Neural crest cell (in vitro differentiated cells): ENCODE data around the gene ATCAY. TPM values are rescaled to one million over a fixed set of nuclear protein-coding genes. Genes with fewer than 3 reads are reported as not detected.
"Not testable (repeated sequence)": the region's sequence is repeated elsewhere in the genome, so short reads cannot be mapped to it uniquely, and the experiment has no call there.

Experiments
- DNase-seq: peaks from one replicate; pipeline ENCODE4 v3.0.0; 2021; ENCODE audit warnings: low read depth, mixed read lengths, low spot score
- H3K27ac Mint-ChIP-seq: one replicate; pipeline ENCODE4 v1.8.0; 2021; ENCODE audit warnings: mild to moderate bottlenecking, mixed read lengths; ENCODE audit not compliant: unreplicated experiment
- H3K27me3 Mint-ChIP-seq: 2 replicates; pipeline ENCODE4 v1.8.0; 2021; ENCODE audit warnings: low read depth, mild to moderate bottlenecking, mixed read lengths
- H3K36me3 Mint-ChIP-seq: 2 replicates; pipeline ENCODE4 v1.8.0; 2021; ENCODE audit warnings: low read depth, mild to moderate bottlenecking, mixed read lengths
- H3K4me1 Mint-ChIP-seq: 2 replicates; pipeline ENCODE4 v1.8.0; 2021; ENCODE audit warnings: mixed read lengths
- H3K4me3 Mint-ChIP-seq: one replicate; pipeline ENCODE4 v1.8.0; 2021; ENCODE audit warnings: mild to moderate bottlenecking, mixed read lengths
- H3K9me3 Mint-ChIP-seq: 2 replicates; pipeline ENCODE4 v1.8.0; 2021; ENCODE audit warnings: mixed read lengths
- total RNA-seq: library from RNA; stranded (reverse); gene quantifications from 2 replicates; pipeline ENCODE4 v1.2.1, GENCODE V29; 2021
- TF ChIP-seq, protein P1 (sequence below): fragments of 200-600 bp; sonication (generic); conservative IDR thresholded peaks from 2 replicates; pipeline ENCODE4 v1.5.0; 2021; ENCODE audit warnings: antibody characterized with exemption, mild to moderate bottlenecking

The ATCAY gene
- total RNA-seq, 1 donor from 2014 or later, result 14.2 TPM

DNA sequence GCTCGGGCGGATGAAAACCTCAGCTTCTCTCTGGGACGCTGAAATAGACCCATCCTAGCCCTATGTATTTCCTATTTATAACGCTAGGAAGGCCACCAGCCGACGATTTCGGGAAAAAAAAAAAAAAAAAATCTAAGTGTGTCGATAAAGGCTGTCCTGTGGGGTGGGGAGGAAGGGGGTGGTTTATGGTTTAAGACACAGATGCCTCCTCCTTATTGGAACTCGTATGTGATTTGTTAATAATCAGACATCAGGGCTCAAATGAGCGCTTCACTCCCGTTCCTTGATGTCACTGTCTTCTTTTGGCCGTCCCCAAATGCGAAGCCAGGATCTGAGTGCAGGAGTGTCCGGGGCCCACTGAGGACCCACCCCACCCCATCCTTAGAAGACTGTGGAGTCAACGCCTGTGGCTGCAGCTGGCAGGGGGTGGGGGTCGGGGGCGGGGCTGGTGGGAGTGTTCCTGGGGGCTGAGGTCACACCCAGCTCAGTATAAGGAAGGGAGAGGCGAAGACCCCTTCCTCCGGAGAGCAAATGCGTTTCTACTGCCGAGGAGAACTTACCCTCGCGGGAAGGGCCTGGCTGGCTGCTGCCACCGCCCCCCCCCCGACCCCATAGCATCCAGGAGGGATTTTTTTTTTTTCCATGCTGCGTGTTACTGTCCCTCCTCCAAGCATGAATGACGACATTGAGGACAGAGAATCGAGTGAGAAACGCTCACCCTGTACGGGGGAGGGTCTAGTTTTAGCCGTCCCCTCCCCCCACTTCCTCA is 971 bp downstream of the ATCAY start:
- Mint-ChIP-seq H3K9me3 (no peaks in the 10 kb centered on the region), H3K4me1 (peaks cover 24% of the 10 kb centered on the region), H3K4me3 (peak overlapping the region; percentile 90), H3K27me3 (peaks cover 33% of the 10 kb centered on the region), H3K36me3 (no peaks in the 10 kb centered on the region), H3K27ac (no peak overlapping the region)
- TF ChIP-seq, protein P1, sequence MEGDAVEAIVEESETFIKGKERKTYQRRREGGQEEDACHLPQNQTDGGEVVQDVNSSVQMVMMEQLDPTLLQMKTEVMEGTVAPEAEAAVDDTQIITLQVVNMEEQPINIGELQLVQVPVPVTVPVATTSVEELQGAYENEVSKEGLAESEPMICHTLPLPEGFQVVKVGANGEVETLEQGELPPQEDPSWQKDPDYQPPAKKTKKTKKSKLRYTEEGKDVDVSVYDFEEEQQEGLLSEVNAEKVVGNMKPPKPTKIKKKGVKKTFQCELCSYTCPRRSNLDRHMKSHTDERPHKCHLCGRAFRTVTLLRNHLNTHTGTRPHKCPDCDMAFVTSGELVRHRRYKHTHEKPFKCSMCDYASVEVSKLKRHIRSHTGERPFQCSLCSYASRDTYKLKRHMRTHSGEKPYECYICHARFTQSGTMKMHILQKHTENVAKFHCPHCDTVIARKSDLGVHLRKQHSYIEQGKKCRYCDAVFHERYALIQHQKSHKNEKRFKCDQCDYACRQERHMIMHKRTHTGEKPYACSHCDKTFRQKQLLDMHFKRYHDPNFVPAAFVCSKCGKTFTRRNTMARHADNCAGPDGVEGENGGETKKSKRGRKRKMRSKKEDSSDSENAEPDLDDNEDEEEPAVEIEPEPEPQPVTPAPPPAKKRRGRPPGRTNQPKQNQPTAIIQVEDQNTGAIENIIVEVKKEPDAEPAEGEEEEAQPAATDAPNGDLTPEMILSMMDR, result no peak
- no peak for DNase-seq

DNA sequence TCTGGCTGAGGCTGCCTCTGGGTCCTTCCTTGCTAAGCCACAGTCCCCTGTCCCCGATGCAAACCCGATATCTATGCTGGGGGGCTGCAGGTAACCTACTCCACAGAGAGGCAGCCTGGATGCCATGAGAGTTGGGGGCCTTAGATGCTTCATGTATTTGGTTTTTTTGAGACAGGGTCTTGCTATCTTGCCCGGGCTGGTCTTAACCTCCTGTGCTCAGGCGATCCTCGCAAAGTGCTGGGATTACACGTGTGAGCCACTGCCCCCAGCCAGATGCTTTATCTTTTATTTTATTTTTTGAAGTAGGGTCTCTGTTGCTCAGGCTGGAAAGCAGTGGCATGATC is 1.5 kb downstream of the ATCAY start:
- H3K27me3 Mint-ChIP-seq, result peaks cover 29% of the 10 kb centered on the region
- no peak for DNase-seq
- peaks cover 22% of the 10 kb centered on the region for H3K4me1 Mint-ChIP-seq
- no peaks in the 10 kb centered on the region for H3K36me3 Mint-ChIP-seq
- no peaks in the 10 kb centered on the region for H3K9me3 Mint-ChIP-seq
- no peak overlapping the region for H3K27ac Mint-ChIP-seq
- H3K4me3 Mint-ChIP-seq, result peak overlapping the region; percentile 85
- TF ChIP-seq, protein P1, result no peak

DNA sequence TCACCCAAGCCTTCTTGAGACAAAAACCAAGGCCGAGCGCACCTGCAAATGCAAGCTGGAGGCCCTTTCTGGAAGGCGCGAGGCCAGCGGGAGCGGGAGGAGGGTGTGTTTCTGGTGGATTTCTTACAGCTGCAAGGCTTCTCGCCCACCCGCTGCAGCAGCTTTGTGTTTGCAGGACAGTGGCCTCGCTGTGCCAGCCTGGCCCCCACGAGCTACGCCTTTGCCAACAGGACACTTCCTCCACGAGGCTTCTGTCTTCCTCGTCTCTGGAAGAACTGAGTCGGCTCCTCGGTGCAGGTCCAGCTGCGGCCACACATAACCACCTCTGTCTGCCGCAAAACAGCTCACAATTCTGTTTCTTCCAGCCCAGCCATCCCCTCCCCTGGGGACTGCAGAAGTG is 10.1 kb downstream of the ATCAY start:
- H3K27me3 Mint-ChIP-seq, result no peaks in the 10 kb centered on the region
- H3K4me3 Mint-ChIP-seq, result no peak overlapping the region
- no peaks in the 10 kb centered on the region for H3K36me3 Mint-ChIP-seq
- no peak overlapping the region for H3K27ac Mint-ChIP-seq
- TF ChIP-seq, protein P1, result no peak
- DNase-seq, result no peak
- no peaks in the 10 kb centered on the region for H3K9me3 Mint-ChIP-seq
- no peaks in the 10 kb centered on the region for H3K4me1 Mint-ChIP-seq

DNA sequence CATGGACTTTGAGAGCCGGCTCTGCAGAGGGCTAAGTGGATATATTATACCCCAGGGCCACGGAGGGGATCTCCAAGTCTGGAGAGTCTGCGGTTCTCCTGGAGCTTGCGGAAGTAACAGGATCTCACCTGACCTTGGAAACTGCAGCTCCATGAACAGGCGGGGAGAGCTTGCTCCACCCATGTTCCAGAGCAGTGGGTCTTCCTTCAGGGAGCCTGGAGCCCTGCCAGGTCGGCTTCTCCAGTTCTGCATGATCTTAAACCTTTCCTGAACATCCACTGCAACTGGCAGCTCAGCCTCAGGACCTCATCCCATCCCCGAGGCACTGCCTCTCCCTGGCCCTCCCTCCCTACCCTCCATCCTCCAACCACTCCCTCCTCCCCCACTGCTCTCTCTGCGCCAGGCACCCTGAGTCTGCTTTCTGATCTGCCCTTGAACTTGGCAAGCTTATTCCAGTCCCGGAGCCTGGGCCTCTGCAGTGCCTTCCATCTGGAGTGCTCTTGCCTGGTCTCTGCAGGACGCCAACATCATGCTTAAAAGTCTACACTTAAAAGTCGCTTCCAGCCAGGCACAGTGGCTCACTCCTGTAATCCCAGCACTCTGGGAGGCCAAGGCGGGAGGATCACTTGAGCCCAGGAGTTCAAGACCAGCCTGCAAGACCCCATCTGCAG is 13.2 kb downstream of the ATCAY start:
- DNase-seq, result no peak
- TF ChIP-seq, protein P1, result no peak
- H3K9me3 Mint-ChIP-seq, result no peaks in the 10 kb centered on the region
- H3K4me1 Mint-ChIP-seq, result no peaks in the 10 kb centered on the region
- no peaks in the 10 kb centered on the region for H3K27me3 Mint-ChIP-seq
- no peaks in the 10 kb centered on the region for H3K36me3 Mint-ChIP-seq
- H3K27ac Mint-ChIP-seq, result no peak overlapping the region
- no peak overlapping the region for H3K4me3 Mint-ChIP-seq

DNA sequence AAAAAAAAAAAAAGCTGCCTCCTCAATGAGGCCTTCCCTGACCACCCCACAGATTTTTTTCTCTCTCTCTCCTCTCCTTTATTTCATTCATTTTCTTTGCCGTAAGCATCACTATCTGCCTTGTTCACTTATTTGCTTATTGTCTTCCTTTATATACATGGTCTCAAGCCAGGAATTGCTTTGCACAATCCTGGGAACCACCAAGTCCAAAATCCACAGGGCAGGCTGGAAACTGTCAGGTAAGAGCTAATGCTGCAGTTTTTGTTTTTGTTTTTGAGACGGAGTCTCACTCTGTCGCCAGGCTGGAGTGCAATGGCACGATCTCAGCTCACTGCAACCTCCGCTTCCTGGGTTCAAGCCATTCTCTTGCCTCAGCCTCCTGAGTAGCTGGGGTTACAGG is 14.5 kb downstream of the ATCAY start:
- H3K27me3 Mint-ChIP-seq, H3K27ac Mint-ChIP-seq, H3K36me3 Mint-ChIP-seq, H3K4me3 Mint-ChIP-seq, H3K9me3 Mint-ChIP-seq, H3K4me1 Mint-ChIP-seq, DNase-seq: not testable (repeated sequence)

DNA sequence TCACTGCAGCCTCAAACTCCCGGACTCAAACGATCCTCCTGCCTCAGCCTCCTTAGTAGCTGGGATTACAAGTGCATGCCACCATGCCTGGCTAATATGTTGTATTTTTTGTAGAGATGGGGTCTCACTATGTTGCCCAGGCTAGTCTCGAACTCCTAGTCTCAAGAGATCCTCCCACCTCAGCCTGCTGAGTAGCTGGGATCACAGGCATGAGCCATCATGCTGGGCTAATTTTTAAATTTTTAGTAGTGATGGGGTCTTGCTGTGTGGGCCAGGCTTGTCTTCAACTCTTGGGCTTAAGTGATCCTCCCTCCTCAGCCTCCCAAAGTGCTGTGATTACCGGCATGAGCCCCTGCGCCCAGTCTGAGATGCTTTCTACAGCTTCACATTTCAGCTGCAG is 15.3 kb downstream of the ATCAY start:
- no peak overlapping the region for H3K27ac Mint-ChIP-seq
- DNase-seq, result no peak
- H3K36me3 Mint-ChIP-seq, result peaks cover 3% of the 10 kb centered on the region
- H3K4me1 Mint-ChIP-seq, result no peaks in the 10 kb centered on the region
- TF ChIP-seq, protein P1, result no peak
- H3K9me3 Mint-ChIP-seq, result no peaks in the 10 kb centered on the region
- H3K27me3 Mint-ChIP-seq, result no peaks in the 10 kb centered on the region
- H3K4me3 Mint-ChIP-seq, result no peak overlapping the region
